Neural cell (in vitro differentiated cells): Measurements from ENCODE around the gene P2RX2. TPM values are rescaled to one million over a fixed set of nuclear protein-coding genes. Genes with fewer than 3 reads are reported as not detected.

ENCODE experiments used
- H2AFZ ChIP-seq: fragments of 200-600, 300-800 bp; sonication (generic), shearing (Covaris generic); 2 replicates; pipeline ENCODE4 v1.6.0; 2014; ENCODE audit warnings: low read depth, mild to moderate bottlenecking, antibody characterized with exemption, low read length, moderate library complexity
- H3F3A ChIP-seq: fragments of 200-600 bp; shearing (Covaris generic); 2 replicates; pipeline ENCODE4 v1.6.1; 2016; ENCODE audit warnings: mild to moderate bottlenecking, moderate library complexity, mixed read lengths, antibody characterized with exemption, low read length; ENCODE audit not compliant: insufficient read depth, poor library complexity, severe bottlenecking
- H3K27ac ChIP-seq: fragments of 200-600, 300-800 bp; sonication (generic), shearing (Covaris generic); 2 replicates; pipeline ENCODE4 v1.5.1; 2014; ENCODE audit warnings: mild to moderate bottlenecking, low read length, moderate library complexity
- H3K27me3 ChIP-seq: fragments of 300-800, 200-600 bp; sonication (generic), shearing (Covaris generic); 2 replicates; pipeline ENCODE4 v1.6.0; 2014; ENCODE audit warnings: mild to moderate bottlenecking, low read depth, low read length, moderate library complexity; ENCODE audit not compliant: insufficient read depth
- H3K36me3 ChIP-seq: fragments of 300-800, 200-600 bp; sonication (generic), shearing (Covaris generic); 2 replicates; pipeline ENCODE4 v1.5.1; 2014; ENCODE audit warnings: mild to moderate bottlenecking, antibody characterized with exemption, low read length, moderate library complexity; ENCODE audit not compliant: insufficient read depth
- H3K4me2 ChIP-seq: fragments of 300-800, 200-600 bp; sonication (generic), shearing (Covaris generic); 2 replicates; pipeline ENCODE4 v1.6.0; 2014; ENCODE audit warnings: mild to moderate bottlenecking, low read length
- H3K4me3 ChIP-seq: fragments of 300-800, 200-600 bp; sonication (generic), shearing (Covaris generic); 2 replicates; pipeline ENCODE4 v1.5.1; 2014; ENCODE audit warnings: mild to moderate bottlenecking, low read length, moderate library complexity
- H3K79me2 ChIP-seq: fragments of 200-600 bp; shearing (Covaris generic); replicated peaks from 2 replicates; pipeline ENCODE4 v1.6.0; 2014; ENCODE audit warnings: mild to moderate bottlenecking, low read length, moderate library complexity; ENCODE audit not compliant: insufficient read depth
- H3K9ac ChIP-seq: fragments of 300-800, 200-600 bp; sonication (generic), shearing (Covaris generic); 2 replicates; pipeline ENCODE4 v1.6.1; 2016; ENCODE audit warnings: mild to moderate bottlenecking, low read length, mixed read lengths
- H3K9me2 ChIP-seq: fragments of 200-600 bp; shearing (Covaris generic); 2 replicates; pipeline ENCODE4 v1.6.1; 2016; ENCODE audit warnings: mild to moderate bottlenecking, low read length, mixed read lengths; ENCODE audit not compliant: insufficient read depth
- H3K9me3 ChIP-seq: fragments of 200-600, 300-800 bp; sonication (generic), shearing (Covaris generic); 2 replicates; pipeline ENCODE4 v1.6.1; 2016; ENCODE audit warnings: mild to moderate bottlenecking, mixed run types, low read length, moderate library complexity, mixed read lengths
- H4K20me1 ChIP-seq: fragments of 200-600 bp; shearing (Covaris generic); 2 replicates; pipeline ENCODE4 v1.6.1; 2016; ENCODE audit warnings: mild to moderate bottlenecking, mixed run types; ENCODE audit not compliant: insufficient read depth
- EP300 ChIP-seq: fragments of 450-650 bp; conservative IDR thresholded peaks from 2 replicates; pipeline ENCODE4 v1.6.1; 2014; ENCODE audit warnings: antibody characterized with exemption, mild to moderate bottlenecking, moderate library complexity; ENCODE audit not compliant: poor library complexity, severe bottlenecking
- EZH2 ChIP-seq: fragments of 200-600, 300-800 bp; shearing (Covaris generic), sonication (generic); IDR thresholded peaks from 2 replicates; pipeline ENCODE4 v1.6.1; 2014; ENCODE audit warnings: antibody characterized with exemption, low read length, borderline replicate concordance, mild to moderate bottlenecking; ENCODE audit not compliant: insufficient read depth, poor library complexity, severe bottlenecking
- MXI1 ChIP-seq: fragments of 450-650 bp; conservative IDR thresholded peaks from 2 replicates; pipeline ENCODE4 v1.6.1; 2014; ENCODE audit warnings: antibody characterized with exemption, mild to moderate bottlenecking; ENCODE audit not compliant: poor library complexity, severe bottlenecking
- POLR2AphosphoS5 ChIP-seq: IDR thresholded peaks from 2 replicates; pipeline ENCODE4 v1.6.1; 2012
- RAD21 ChIP-seq: fragments of 450-650 bp; conservative IDR thresholded peaks from 2 replicates; pipeline ENCODE4 v1.6.1; 2014; ENCODE audit warnings: antibody characterized with exemption, mild to moderate bottlenecking, moderate library complexity
- SMC3 ChIP-seq: fragments of 450-650 bp; conservative IDR thresholded peaks from 2 replicates; pipeline ENCODE4 v1.6.1; 2014; ENCODE audit warnings: antibody characterized with exemption, mild to moderate bottlenecking, moderate library complexity; ENCODE audit not compliant: poor library complexity
- TAF1 ChIP-seq: IDR thresholded peaks from 2 replicates; pipeline ENCODE4 v1.6.1; 2012; ENCODE audit warnings: low read depth
- polyA plus RNA-seq: library from polyadenylated mRNA; depleted of rRNA; stranded (reverse); fragments of >200 nt; gene quantifications from 2 replicates; pipeline ENCODE4 v1.2.3, GENCODE V29; 2014
- TF ChIP-seq, protein P1 (sequence below): IDR thresholded peaks from 2 replicates; pipeline ENCODE4 v1.6.1; 2012; ENCODE audit warnings: borderline replicate concordance
- TF ChIP-seq, protein P2 (sequence below): fragments of 450-650 bp; IDR thresholded peaks from 2 replicates; pipeline ENCODE4 v1.5.1; 2014; ENCODE audit warnings: antibody characterized with exemption, mild to moderate bottlenecking, moderate library complexity; ENCODE audit not compliant: poor library complexity, severe bottlenecking

Gene P2RX2
- polyA plus RNA-seq, 1 donor from 2014 or later, result not detected

DNA sequence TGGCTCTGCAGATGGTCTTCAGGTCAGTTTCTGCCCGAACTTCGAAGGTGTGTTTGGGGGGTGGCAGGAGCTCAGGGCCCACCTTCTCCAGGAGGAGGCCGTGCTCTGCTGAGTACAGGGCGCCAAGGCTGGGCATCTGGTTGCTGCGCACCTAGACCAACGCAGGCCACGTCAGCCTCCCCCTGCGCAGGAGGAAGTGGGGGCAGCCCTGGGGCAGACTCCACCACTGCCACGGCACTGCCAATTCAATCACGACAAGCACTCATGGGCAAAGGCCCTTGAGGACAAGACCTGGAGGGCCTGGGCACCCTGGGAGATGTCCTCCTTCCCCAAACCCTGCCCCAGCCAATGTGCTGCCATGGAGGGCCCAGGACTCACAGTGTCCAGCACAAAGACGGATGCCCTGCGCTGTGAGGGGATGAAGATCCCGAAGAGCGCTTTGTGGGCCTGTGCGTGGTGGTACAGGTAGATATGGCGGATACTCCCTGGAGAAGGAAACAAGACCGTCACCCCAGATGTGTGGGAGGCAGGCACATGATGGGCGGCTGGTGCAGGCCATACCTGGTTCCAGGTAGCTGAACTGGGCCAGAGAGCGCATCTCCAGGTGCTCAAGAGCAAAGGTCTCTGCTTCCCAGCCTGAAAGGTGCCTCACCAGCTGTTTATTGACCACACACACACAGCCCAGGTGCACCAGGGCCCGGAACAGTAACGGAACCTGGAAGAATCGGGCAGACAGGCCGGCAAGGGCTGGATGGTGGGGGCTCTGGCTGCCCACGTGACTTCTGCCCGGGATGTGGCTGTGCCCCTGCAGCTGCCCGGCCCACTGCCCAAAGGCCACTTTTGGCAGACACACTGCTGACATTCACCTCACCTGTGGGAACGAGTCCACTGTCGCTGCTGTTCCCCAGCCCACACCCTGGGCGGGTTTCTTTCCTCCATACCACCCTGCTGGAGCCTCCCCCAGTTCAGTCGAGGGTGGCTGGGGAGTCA is 24.6 kb downstream of the P2RX2 start:
- Histone ChIP-seq H3F3A (no peaks in the 10 kb centered on the region), H3K36me3 (no peaks in the 10 kb centered on the region)

DNA sequence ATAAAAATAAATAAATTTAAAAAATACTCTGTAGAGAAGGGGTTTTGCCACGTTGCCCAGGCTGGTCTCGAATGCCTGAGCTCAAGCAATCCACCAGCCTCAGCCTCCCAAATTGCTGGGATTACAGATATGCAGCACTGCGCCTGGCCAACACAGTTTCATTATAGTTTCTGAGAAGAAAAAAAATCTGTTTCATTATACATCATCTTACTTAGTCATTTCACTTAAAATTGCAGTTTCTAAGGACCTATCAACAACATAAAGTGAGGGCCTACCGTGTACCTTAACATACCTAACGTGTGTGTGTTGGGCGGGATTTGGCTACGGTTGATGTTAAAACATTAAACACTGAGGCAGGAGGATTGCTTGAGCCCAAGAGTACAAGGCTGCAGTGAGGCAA is 28.3 kb downstream of the P2RX2 start:
- Histone ChIP-seq H3K27ac (no peak overlapping the region), H4K20me1 (no peaks in the 10 kb centered on the region), H3K4me3 (no peak overlapping the region), H3K9ac (no peak overlapping the region), H3K79me2 (no peaks in the 10 kb centered on the region), H3K4me2 (no peak overlapping the region), H3K27me3 (no peaks in the 10 kb centered on the region), H3K9me2 (no peaks in the 10 kb centered on the region), H3F3A (no peaks in the 10 kb centered on the region), H3K9me3 (no peaks in the 10 kb centered on the region), H2AFZ (no peak overlapping the region), H3K36me3 (no peaks in the 10 kb centered on the region)
- TF ChIP-seq POLR2AphosphoS5 (no peak), TAF1 (no peak), RAD21 (no peak), MXI1 (no peak), SMC3 (no peak), EZH2 (no peak)
- TF ChIP-seq, protein P1, sequence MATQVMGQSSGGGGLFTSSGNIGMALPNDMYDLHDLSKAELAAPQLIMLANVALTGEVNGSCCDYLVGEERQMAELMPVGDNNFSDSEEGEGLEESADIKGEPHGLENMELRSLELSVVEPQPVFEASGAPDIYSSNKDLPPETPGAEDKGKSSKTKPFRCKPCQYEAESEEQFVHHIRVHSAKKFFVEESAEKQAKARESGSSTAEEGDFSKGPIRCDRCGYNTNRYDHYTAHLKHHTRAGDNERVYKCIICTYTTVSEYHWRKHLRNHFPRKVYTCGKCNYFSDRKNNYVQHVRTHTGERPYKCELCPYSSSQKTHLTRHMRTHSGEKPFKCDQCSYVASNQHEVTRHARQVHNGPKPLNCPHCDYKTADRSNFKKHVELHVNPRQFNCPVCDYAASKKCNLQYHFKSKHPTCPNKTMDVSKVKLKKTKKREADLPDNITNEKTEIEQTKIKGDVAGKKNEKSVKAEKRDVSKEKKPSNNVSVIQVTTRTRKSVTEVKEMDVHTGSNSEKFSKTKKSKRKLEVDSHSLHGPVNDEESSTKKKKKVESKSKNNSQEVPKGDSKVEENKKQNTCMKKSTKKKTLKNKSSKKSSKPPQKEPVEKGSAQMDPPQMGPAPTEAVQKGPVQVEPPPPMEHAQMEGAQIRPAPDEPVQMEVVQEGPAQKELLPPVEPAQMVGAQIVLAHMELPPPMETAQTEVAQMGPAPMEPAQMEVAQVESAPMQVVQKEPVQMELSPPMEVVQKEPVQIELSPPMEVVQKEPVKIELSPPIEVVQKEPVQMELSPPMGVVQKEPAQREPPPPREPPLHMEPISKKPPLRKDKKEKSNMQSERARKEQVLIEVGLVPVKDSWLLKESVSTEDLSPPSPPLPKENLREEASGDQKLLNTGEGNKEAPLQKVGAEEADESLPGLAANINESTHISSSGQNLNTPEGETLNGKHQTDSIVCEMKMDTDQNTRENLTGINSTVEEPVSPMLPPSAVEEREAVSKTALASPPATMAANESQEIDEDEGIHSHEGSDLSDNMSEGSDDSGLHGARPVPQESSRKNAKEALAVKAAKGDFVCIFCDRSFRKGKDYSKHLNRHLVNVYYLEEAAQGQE, result no peak
- TF ChIP-seq, protein P2, sequence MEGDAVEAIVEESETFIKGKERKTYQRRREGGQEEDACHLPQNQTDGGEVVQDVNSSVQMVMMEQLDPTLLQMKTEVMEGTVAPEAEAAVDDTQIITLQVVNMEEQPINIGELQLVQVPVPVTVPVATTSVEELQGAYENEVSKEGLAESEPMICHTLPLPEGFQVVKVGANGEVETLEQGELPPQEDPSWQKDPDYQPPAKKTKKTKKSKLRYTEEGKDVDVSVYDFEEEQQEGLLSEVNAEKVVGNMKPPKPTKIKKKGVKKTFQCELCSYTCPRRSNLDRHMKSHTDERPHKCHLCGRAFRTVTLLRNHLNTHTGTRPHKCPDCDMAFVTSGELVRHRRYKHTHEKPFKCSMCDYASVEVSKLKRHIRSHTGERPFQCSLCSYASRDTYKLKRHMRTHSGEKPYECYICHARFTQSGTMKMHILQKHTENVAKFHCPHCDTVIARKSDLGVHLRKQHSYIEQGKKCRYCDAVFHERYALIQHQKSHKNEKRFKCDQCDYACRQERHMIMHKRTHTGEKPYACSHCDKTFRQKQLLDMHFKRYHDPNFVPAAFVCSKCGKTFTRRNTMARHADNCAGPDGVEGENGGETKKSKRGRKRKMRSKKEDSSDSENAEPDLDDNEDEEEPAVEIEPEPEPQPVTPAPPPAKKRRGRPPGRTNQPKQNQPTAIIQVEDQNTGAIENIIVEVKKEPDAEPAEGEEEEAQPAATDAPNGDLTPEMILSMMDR, result no peak

More for the DNA sequence above, 24.6 kb downstream of the P2RX2 start:
- no peak overlapping the region for H3K4me3 ChIP-seq
- no peaks in the 10 kb centered on the region for H3K9me3 ChIP-seq
- no peak overlapping the region for H3K9ac ChIP-seq
- no peak overlapping the region for H3K4me2 ChIP-seq
- no peaks in the 10 kb centered on the region for H4K20me1 ChIP-seq
- H3K79me2 ChIP-seq, result no peaks in the 10 kb centered on the region
- H3K27me3 ChIP-seq, result no peaks in the 10 kb centered on the region
- no peak overlapping the region for H2AFZ ChIP-seq
- TF ChIP-seq, protein P1, result no peak
- no peak for TF ChIP-seq POLR2AphosphoS5
- no peak for TF ChIP-seq SMC3
- TF ChIP-seq RAD21, result no peak
- TF ChIP-seq, protein P2, result no peak
- TF ChIP-seq EP300, result no peak
- no peak for TF ChIP-seq EZH2
- no peak for TF ChIP-seq TAF1
- no peak for TF ChIP-seq MXI1
- H3K9me2 ChIP-seq, result no peaks in the 10 kb centered on the region
- H3K27ac ChIP-seq, result no peak overlapping the region
